Keratinocyte (primary cell): ENCODE measurements around the gene AXIN2. TPM values are rescaled to one million over a fixed set of nuclear protein-coding genes. Genes with fewer than 3 reads are reported as not detected.

Experiments used
- DNase-seq: peaks from one replicate; pipeline ENCODE4 v3.0.0-alpha.2; 2011; ENCODE audit warnings: low read depth, missing footprints, low spot score
- FAIRE-seq: peaks from 2 replicates; lab custom pipeline; 2011; peaks lifted over from hg19 to GRCh38; lab: Jason Lieb, UNC
- H2AFZ ChIP-seq: 2 replicates; pipeline ENCODE4 v1.6.0; 2012; ENCODE audit warnings: low read length, control low read depth, inconsistent platforms; ENCODE audit not compliant: control insufficient read depth
- H3K27ac ChIP-seq: 2 replicates; pipeline ENCODE4 v1.5.1; 2011; ENCODE audit warnings: low read length; ENCODE audit not compliant: control insufficient read depth, insufficient read depth
- H3K27me3 ChIP-seq: 3 replicates; pipeline ENCODE4 v1.6.0; 2011; ENCODE audit warnings: low read length; ENCODE audit not compliant: control insufficient read depth, insufficient read depth; ENCODE audit errors: extremely low read depth
- H3K36me3 ChIP-seq, 2 experiments: 2 replicates in 1 of 2; 3 replicates in 1 of 2; pipeline ENCODE4 v1.5.1; 2011; ENCODE audit warnings: low read length in 2 of 2, mild to moderate bottlenecking in 1 of 2; ENCODE audit not compliant: control insufficient read depth in 2 of 2, insufficient read depth in 2 of 2; ENCODE audit errors: extremely low read depth in 1 of 2
- H3K4me1 ChIP-seq: 3 replicates; pipeline ENCODE4 v1.5.1; 2011; ENCODE audit warnings: low read length; ENCODE audit not compliant: control insufficient read depth, insufficient read depth; ENCODE audit errors: extremely low read depth
- H3K4me2 ChIP-seq: 3 replicates; pipeline ENCODE4 v1.6.0; 2011; ENCODE audit warnings: low read depth, low read length; ENCODE audit not compliant: control insufficient read depth, insufficient read depth; ENCODE audit errors: extremely low read depth
- H3K4me3 ChIP-seq, 3 experiments: fragments of 200-600 bp in 1 of 3; sonication (generic) in 1 of 3; 2 replicates in 2 of 3; 3 replicates in 1 of 3; pipeline ENCODE4 v1.5.1; 2011 to 2016; ENCODE audit warnings: low read length in 3 of 3, mild to moderate bottlenecking in 3 of 3, control low read depth in 2 of 3, inconsistent platforms in 1 of 3, low read depth in 1 of 3, mixed read lengths in 1 of 3, mixed run types in 1 of 3, moderate library complexity in 1 of 3; ENCODE audit not compliant: control insufficient read depth in 2 of 3, insufficient read depth in 2 of 3; ENCODE audit errors: extremely low read depth in 1 of 3
- H3K79me2 ChIP-seq: 2 replicates; pipeline ENCODE4 v1.6.0; 2012; ENCODE audit warnings: low read length; ENCODE audit not compliant: control insufficient read depth, insufficient read depth
- H3K9ac ChIP-seq: 3 replicates; pipeline ENCODE4 v1.6.0; 2011; ENCODE audit warnings: low read length; ENCODE audit not compliant: control insufficient read depth, insufficient read depth; ENCODE audit errors: extremely low read depth
- H3K9me1 ChIP-seq: 3 replicates; pipeline ENCODE4 v1.6.0; 2011; ENCODE audit warnings: low read length; ENCODE audit not compliant: control insufficient read depth, insufficient read depth; ENCODE audit errors: extremely low read depth
- H3K9me3 ChIP-seq: 2 replicates; pipeline ENCODE4 v1.5.1; 2012; ENCODE audit warnings: low read depth, low read length; ENCODE audit not compliant: control insufficient read depth
- H4K20me1 ChIP-seq: 3 replicates; pipeline ENCODE4 v1.6.0; 2011; ENCODE audit warnings: low read length; ENCODE audit not compliant: control insufficient read depth, insufficient read depth; ENCODE audit errors: extremely low read depth
- EZH2 ChIP-seq: IDR thresholded peaks from one replicate; pipeline ENCODE4 v1.6.1; 2012; ENCODE audit warnings: inconsistent platforms, mild to moderate bottlenecking, low read length, moderate library complexity
- dilution Hi-C: fragments of 300-500 bp; cut with MboI; formaldehyde crosslinking; loops from one replicate; pipeline ENCODE4 v1.7.0; 2020; ENCODE audit warnings: low sequenced_read_pairs; ENCODE audit not compliant: extremely low pct_ligation_motif_present
- polyA plus RNA-seq, 5 experiments: library from polyadenylated mRNA; depleted of rRNA in 3 of 5; stranded (reverse) in 3 of 5; stranded (forward) in 1 of 5; unstranded in 1 of 5; fragments of >200 nt; gene quantifications; 1 replicate in 1 of 5; 2 replicates in 3 of 5; 3 replicates in 1 of 5; pipeline versions ENCODE4 v1.2.1 to v1.2.3, GENCODE V29; 2011 to 2012; ENCODE audit warnings: missing spikeins in 2 of 5, low read depth in 1 of 5, low replicate concordance in 1 of 5
- TF ChIP-seq, protein P1 (sequence below), 3 experiments: IDR thresholded peaks in 1 of 3; conservative IDR thresholded peaks in 1 of 3; optimal IDR thresholded peaks in 1 of 3; 2 replicates in 2 of 3; 3 replicates in 1 of 3; pipeline versions ENCODE3 to v1.5.1; 2011; ENCODE audit warnings: low read length in 3 of 3, mild to moderate bottlenecking in 3 of 3, moderate library complexity in 2 of 3, control low read depth in 1 of 3, inconsistent platforms in 1 of 3; ENCODE audit not compliant: insufficient read depth in 2 of 3; ENCODE audit errors: extremely low read depth in 1 of 3

The AXIN2 gene
- polyA plus RNA-seq, 1 donor (not counting 4 experiments of a cell fraction or from before 2014, with no cell fraction given), result 0.14 TPM

DNA sequence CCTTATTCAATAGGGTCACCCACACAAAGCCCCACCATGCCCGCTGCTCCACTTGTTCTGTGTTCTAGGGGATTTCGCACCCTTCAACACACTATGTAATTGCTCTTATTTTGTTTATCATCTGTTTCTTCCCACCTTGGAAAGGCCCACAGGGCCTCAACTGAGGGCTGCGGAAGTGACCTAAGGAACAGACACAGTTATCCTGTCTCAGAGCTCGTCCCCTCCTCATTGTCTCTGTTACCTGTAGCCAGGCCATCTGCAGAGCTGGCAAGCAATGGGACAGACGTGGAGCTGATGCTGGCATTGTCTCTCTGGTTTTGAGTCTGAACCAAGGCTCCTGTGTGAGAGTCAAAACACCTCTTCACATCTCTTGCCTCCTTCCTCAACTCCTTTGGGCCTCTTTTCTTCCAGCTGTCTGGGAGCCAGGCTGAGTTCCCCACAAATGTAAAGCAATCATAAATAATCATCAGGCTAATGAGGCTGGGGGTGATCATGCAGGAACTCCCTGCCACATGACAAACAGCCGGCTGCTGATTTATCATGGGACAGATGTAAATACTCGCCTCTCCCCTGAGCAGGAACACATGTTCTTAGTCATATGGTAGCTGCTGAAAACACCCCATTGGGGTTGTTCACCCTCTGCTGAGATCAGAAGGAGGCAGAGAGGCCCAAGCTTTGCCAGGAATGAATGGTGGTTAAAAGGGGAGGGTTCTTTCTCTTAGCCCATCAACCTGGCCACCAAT, 71.9 kb downstream of the AXIN2 start:
- no peaks in the 10 kb centered on the region for H3K9me1 ChIP-seq
- H3K4me3 ChIP-seq, result no peak overlapping the region
- H3K9ac ChIP-seq, result no peak overlapping the region
- dilution Hi-C loops, result no loop called here
- H3K4me2 ChIP-seq, result no peak overlapping the region
- no peaks in the 10 kb centered on the region for H3K79me2 ChIP-seq
- no peaks in the 10 kb centered on the region for H3K4me1 ChIP-seq
- DNase-seq (no peak), FAIRE-seq (no peak)
- H3K9me3 ChIP-seq, result no peaks in the 10 kb centered on the region
- H2AFZ ChIP-seq, result no peak overlapping the region
- no peaks in the 10 kb centered on the region for H3K27me3 ChIP-seq
- TF ChIP-seq, protein P1, sequence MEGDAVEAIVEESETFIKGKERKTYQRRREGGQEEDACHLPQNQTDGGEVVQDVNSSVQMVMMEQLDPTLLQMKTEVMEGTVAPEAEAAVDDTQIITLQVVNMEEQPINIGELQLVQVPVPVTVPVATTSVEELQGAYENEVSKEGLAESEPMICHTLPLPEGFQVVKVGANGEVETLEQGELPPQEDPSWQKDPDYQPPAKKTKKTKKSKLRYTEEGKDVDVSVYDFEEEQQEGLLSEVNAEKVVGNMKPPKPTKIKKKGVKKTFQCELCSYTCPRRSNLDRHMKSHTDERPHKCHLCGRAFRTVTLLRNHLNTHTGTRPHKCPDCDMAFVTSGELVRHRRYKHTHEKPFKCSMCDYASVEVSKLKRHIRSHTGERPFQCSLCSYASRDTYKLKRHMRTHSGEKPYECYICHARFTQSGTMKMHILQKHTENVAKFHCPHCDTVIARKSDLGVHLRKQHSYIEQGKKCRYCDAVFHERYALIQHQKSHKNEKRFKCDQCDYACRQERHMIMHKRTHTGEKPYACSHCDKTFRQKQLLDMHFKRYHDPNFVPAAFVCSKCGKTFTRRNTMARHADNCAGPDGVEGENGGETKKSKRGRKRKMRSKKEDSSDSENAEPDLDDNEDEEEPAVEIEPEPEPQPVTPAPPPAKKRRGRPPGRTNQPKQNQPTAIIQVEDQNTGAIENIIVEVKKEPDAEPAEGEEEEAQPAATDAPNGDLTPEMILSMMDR (optimal IDR thresholded peaks at IDR 0.05 in 1 of 3, IDR thresholded peaks at IDR 0.05 in 1 of 3, conservative IDR thresholded peaks at IDR 0.05 in 1 of 3; ENCODE audit: extremely low read depth in 1 of 3, insufficient read depth in 2 of 3, low read length in 3 of 3), result no peak
- no peak for TF ChIP-seq EZH2
- H3K27ac ChIP-seq, result no peak overlapping the region
- H4K20me1 ChIP-seq, result no peaks in the 10 kb centered on the region
- H3K36me3 ChIP-seq, result no peaks in the 10 kb centered on the region

DNA sequence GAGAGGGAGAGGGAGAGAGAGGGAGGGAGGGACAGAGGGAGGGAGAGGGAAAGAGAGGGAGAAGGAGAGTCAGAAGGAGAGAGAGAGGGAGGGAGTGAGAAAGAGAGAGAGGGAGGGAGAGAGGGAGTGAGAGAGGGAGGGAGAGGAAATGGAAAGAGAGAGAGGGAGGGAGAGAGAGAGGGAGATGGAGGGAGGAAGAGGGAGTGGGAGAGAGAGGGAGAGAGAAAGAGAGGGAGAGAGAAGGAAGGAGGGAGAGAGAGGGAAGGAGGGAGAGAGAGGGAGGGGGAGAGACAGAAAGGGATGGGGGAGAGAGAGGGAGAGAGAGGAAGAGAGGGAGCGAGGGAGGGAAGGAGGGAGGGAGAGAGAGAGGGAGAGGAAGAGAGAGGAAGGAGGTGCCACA, 72.8 kb downstream of the AXIN2 start:
- no peaks in the 10 kb centered on the region for H4K20me1 ChIP-seq
- TF ChIP-seq, protein P1 (optimal IDR thresholded peaks at IDR 0.05 in 1 of 3, IDR thresholded peaks at IDR 0.05 in 1 of 3, conservative IDR thresholded peaks at IDR 0.05 in 1 of 3; ENCODE audit: extremely low read depth in 1 of 3, insufficient read depth in 2 of 3, low read length in 3 of 3), result no peak
- TF ChIP-seq EZH2, result no peak
- DNase-seq, result no peak

More for the DNA sequence above, 72.8 kb downstream of the AXIN2 start:
- H3K4me2 ChIP-seq, result no peak overlapping the region
- no peaks in the 10 kb centered on the region for H3K36me3 ChIP-seq
- no peak overlapping the region for H3K4me3 ChIP-seq
- H3K27me3 ChIP-seq, result no peaks in the 10 kb centered on the region
- no peaks in the 10 kb centered on the region for H3K9me3 ChIP-seq
- H2AFZ ChIP-seq, result no peak overlapping the region
- dilution Hi-C loops, result no loop called here
- H3K27ac ChIP-seq, result no peak overlapping the region
- FAIRE-seq, result no peak
- H3K4me1 ChIP-seq, result no peaks in the 10 kb centered on the region
- H3K9me1 ChIP-seq, result no peaks in the 10 kb centered on the region
- H3K9ac ChIP-seq, result no peak overlapping the region
- H3K79me2 ChIP-seq, result no peaks in the 10 kb centered on the region
